SHP77 treated with DMSO at 0.1 percent for 48 hours (cell line): ENCODE measurements around the gene SMDT1.
"Not testable (repeated sequence)": the region's sequence is repeated elsewhere in the genome, so short reads cannot be mapped to it uniquely, and the experiment has no call there.

Experiments used
- DNase-seq: peaks from one replicate; lab custom pipeline; 2025; lab: John Stamatoyannopoulos, UW

The SMDT1 gene

GRCh38 chr22:42111798-42112197, 32.3 kb downstream of the SMDT1 start:
- DNase-seq, result no peak

DNA sequence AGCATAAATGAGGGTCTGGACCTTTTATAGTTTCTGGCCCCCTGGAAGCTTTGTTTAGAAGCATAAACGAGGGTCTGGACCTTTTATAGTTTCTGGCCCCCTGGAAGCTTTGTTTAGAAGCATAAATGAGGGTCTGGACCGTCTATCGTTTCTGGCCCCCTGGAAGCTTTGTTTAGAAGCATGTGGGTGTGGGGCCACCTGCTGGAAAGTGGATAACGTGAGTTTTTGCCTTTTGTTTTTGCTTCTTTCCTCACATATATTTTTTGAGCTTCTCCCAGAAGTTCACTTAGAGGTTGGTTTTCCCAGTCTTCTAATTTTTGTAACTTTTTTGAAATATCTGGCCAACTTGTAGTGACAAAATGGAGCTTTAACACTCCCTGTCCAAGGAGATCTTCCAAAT, 33.3 kb downstream of the SMDT1 start:
- DNase-seq, result not testable (repeated sequence)

DNA sequence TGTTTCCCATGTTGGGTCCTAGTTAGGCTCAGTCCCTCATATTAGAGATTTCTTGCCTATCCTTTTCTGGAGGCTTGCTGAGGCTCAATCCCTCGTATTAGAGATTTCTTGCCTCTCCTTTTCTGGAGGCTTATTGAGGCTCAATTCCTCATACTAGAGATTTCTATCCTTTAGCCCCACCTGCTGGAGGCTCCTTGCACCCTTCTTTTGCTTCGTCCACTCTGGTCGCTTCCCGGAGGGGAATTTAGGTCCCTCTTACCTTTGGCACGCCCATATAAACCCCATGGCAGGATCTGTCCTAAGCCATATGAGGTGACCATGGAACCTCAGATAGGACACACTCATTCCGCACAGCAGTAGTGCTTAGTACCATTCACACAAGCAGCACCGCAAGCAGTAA, 35.2 kb downstream of the SMDT1 start:
- DNase-seq, result no peak

DNA sequence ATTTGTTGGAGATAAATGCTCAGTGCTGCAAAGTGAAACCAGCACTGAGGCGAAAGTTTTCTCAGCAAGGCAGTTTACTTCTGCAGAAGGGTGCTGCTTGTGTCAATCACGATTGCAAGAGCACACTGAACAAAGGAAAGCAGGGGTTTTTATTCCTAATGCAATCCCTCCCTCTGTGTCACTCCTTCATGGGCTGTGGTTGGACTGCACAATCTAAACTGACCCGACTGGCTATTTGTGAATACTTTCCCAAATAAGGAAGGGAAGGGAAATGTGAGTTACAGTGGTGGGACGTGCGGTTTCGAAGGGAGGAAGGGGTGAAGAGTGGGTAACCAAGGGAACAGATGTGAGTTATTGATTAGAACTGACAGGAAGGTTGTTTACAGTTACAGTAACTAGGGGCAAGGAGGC, 35.9 kb downstream of the SMDT1 start:
- not testable (repeated sequence) for DNase-seq

GRCh38 chr22:42116848-42117424, 37.4 kb downstream of the SMDT1 start:
- DNase-seq, result no peak

GRCh38 chr22:42120231-42121021, 40.9 kb downstream of the SMDT1 start:
- DNase-seq, result not testable (repeated sequence)

GRCh38 chr22:42123529-42123928, 44.0 kb downstream of the SMDT1 start:
- DNase-seq, result not testable (repeated sequence)

GRCh38 chr22:42127606-42128005, 48.1 kb downstream of the SMDT1 start:
- DNase-seq, result no peak

DNA sequence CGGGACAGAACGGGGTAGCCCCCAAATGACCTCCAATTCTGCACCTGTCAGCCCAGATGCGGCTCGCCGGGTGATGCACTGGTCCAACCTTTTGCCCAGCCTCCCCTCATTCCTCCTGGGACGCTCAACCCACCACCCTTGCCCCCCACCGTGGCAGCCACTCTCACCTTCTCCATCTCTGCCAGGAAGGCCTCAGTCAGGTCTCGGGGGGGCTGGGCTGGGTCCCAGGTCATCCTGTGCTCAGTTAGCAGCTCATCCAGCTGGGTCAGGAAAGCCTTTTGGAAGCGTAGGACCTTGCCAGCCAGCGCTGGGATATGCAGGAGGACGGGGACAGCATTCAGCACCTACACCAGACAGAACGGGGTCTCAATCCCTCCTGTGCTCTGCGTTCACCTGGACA, 48.5 kb downstream of the SMDT1 start:
- DNase-seq, result not testable (repeated sequence)

GRCh38 chr22:42128776-42129694, 49.5 kb downstream of the SMDT1 start:
- DNase-seq, result not testable (repeated sequence)

GRCh38 chr22:42130182-42130581, 50.7 kb downstream of the SMDT1 start:
- DNase-seq, result not testable (repeated sequence)

DNA sequence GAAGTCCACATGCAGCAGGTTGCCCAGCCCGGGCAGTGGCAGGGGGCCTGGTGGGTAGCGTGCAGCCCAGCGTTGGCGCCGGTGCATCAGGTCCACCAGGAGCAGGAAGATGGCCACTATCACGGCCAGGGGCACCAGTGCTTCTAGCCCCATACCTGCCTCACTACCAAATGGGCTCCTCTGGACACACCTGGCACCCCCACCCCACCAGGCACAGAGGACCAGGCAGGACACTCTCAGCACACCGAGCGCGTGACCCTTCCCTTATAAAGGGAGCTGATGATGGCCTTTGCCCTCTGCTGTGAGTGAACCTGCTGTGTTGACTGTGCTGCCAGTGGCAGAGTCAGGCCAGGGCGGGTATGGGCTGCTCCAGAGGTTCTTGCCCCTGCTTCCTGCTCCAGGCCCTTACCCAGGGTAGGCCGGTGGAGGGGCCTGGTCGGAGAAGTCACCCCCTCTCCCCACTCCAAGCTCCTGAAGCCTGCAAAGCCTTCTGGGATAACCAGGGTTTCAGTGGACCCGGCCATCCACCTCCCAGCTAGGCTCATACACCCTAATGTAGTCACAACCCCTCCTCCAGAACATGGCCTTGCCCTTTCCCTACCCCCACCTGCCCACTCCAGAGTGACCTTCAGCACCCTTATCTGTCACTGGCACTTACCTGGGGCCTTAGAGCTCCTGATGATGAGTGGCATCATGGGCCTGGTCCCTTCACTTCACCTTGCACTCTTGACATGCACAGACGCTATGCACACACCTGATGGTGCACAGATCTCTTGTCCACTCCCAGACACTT, 51.3 kb downstream of the SMDT1 start, which contains the start of gene CYP2D6:
TSS of gene CYP2D6 (minus strand) at position 172 of the 793 bp plus-strand sequence. CDS start at position 153, 19 bp downstream.
- not testable (repeated sequence) for DNase-seq

GRCh38 chr22:42131562-42131961, 52.1 kb downstream of the SMDT1 start:
- DNase-seq, result no peak

DNA sequence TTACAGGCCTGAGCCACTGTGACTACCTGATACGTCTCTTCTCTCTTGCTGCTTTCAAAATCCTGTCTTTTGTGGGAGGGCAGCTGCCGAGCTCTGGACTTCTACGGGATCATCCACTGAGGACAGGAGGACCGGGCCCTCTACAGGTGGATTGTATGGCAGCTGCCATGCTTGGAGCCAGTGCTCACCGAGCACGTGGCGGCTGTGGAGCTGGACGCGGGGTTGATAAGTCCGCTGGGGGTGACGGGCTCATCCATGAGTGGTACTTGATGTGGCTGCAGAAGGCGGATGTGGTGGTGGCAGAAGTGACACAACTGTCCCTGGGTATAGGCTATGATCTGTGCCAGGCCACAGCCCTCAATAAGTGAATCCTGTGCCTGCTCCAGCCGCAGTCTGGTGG, 53.0 kb downstream of the SMDT1 start:
- no peak for DNase-seq
